HepG2 (cell line): Measurements from ENCODE around the gene ABCC3.

ENCODE experiments used
- FOXM1 ChIP-seq: sonication (generic); formaldehyde crosslinking; IDR thresholded peaks from 2 replicates; pipeline ENCODE4 v1.5.0; 2020; ENCODE audit warnings: missing genetic modification reagents
- HNF4A ChIP-seq: sonication (generic); formaldehyde crosslinking; IDR thresholded peaks from 2 replicates; pipeline ENCODE4 v1.4.0; 2020; ENCODE audit warnings: missing genetic modification reagents
- HNF4G ChIP-seq, 2 experiments: sonication (generic) in 1 of 2; formaldehyde crosslinking in 1 of 2; IDR thresholded peaks; 2 replicates each; pipeline versions ENCODE4 v1.4.0 to v1.6.1; 2011 to 2020; ENCODE audit warnings: borderline replicate concordance in 2 of 2, low read depth in 2 of 2, mild to moderate bottlenecking in 2 of 2, low read length in 1 of 2, missing genetic modification reagents in 1 of 2, moderate library complexity in 1 of 2
- MXI1 ChIP-seq: IDR thresholded peaks from 3 replicates; pipeline ENCODE4 v1.6.1; 2012; ENCODE audit warnings: low read depth, low read length, inconsistent platforms, borderline replicate concordance
- ZZZ3 ChIP-seq: sonication (generic); formaldehyde crosslinking; IDR thresholded peaks from 2 replicates; pipeline ENCODE4 v1.4.0; 2020; ENCODE audit warnings: missing genetic modification reagents, mild to moderate bottlenecking, borderline replicate concordance
- TF ChIP-seq, protein P1 (sequence below): sonication (generic); formaldehyde crosslinking; IDR thresholded peaks from 2 replicates; pipeline ENCODE4 v1.4.0; 2020; ENCODE audit warnings: missing genetic modification reagents, mild to moderate bottlenecking, borderline replicate concordance
- TF ChIP-seq, protein P2 (sequence below): sonication (generic); formaldehyde crosslinking; IDR thresholded peaks from 2 replicates; pipeline ENCODE4 v1.5.0; 2020; ENCODE audit warnings: mild to moderate bottlenecking, missing genetic modification reagents, moderate library complexity
- TF ChIP-seq, protein P3 (sequence below): sonication (generic); formaldehyde crosslinking; IDR thresholded peaks from 2 replicates; pipeline ENCODE4 v1.4.0; 2020; ENCODE audit warnings: missing genetic modification reagents, borderline replicate concordance

DNA sequence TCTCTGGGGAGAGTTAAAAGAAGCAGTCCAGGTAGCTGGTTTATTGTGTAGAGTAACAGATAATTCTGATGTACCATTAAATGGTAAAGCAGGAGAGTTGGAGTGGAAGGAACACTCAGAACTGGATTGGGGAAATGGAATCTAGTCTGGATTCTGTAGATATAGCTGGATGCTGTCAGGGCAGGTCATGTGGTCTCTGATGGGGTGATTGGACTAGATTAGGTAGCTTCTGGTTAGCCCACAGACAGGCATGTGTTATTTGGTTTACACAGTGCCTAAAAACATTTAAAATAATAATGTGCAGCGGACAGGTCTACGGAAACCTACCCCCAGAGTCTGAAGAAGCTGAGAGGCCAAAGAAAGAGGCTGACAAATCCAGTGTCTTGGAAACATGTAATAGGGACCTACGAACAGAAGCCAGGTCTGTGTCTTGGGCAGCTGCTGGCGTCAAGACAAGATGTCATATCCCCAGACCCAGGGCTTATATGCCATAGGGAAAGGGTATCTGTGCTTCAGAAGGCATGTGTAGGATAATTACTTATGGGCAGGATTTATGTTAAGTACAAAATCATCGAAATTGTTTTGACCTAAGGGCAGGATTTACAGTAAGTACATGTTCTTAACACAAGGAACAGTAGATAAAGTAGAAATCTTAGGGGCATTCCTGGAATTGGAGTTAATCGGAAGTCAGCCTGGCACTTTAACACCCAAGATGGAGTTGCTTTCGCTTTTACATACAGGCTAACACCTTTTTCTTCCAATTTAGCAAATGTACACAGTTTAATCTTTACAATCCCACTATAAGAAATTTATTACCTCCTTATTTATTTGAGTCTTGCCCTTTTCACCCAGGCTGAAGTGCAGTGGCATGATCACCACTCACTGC lies 97.1 kb downstream of the ABCC3 start:
- TF ChIP-seq ZZZ3 (CRISPR knock-in tag): no peak
- TF ChIP-seq HNF4A (CRISPR knock-in tag): no peak
- TF ChIP-seq HNF4G (IDR thresholded peaks at IDR 0.05; ENCODE audit: borderline replicate concordance, low read depth, low read length): no peak
- TF ChIP-seq HNF4G (CRISPR knock-in tag; IDR thresholded peaks at IDR 0.05; ENCODE audit: borderline replicate concordance, low read depth): no peak
- TF ChIP-seq, protein P1, sequence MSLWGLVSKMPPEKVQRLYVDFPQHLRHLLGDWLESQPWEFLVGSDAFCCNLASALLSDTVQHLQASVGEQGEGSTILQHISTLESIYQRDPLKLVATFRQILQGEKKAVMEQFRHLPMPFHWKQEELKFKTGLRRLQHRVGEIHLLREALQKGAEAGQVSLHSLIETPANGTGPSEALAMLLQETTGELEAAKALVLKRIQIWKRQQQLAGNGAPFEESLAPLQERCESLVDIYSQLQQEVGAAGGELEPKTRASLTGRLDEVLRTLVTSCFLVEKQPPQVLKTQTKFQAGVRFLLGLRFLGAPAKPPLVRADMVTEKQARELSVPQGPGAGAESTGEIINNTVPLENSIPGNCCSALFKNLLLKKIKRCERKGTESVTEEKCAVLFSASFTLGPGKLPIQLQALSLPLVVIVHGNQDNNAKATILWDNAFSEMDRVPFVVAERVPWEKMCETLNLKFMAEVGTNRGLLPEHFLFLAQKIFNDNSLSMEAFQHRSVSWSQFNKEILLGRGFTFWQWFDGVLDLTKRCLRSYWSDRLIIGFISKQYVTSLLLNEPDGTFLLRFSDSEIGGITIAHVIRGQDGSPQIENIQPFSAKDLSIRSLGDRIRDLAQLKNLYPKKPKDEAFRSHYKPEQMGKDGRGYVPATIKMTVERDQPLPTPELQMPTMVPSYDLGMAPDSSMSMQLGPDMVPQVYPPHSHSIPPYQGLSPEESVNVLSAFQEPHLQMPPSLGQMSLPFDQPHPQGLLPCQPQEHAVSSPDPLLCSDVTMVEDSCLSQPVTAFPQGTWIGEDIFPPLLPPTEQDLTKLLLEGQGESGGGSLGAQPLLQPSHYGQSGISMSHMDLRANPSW (CRISPR knock-in tag): no peak
- TF ChIP-seq FOXM1: no peak
- TF ChIP-seq MXI1: no peak
- TF ChIP-seq, protein P2, sequence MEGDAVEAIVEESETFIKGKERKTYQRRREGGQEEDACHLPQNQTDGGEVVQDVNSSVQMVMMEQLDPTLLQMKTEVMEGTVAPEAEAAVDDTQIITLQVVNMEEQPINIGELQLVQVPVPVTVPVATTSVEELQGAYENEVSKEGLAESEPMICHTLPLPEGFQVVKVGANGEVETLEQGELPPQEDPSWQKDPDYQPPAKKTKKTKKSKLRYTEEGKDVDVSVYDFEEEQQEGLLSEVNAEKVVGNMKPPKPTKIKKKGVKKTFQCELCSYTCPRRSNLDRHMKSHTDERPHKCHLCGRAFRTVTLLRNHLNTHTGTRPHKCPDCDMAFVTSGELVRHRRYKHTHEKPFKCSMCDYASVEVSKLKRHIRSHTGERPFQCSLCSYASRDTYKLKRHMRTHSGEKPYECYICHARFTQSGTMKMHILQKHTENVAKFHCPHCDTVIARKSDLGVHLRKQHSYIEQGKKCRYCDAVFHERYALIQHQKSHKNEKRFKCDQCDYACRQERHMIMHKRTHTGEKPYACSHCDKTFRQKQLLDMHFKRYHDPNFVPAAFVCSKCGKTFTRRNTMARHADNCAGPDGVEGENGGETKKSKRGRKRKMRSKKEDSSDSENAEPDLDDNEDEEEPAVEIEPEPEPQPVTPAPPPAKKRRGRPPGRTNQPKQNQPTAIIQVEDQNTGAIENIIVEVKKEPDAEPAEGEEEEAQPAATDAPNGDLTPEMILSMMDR (CRISPR knock-in tag): no peak
- TF ChIP-seq, protein P3, sequence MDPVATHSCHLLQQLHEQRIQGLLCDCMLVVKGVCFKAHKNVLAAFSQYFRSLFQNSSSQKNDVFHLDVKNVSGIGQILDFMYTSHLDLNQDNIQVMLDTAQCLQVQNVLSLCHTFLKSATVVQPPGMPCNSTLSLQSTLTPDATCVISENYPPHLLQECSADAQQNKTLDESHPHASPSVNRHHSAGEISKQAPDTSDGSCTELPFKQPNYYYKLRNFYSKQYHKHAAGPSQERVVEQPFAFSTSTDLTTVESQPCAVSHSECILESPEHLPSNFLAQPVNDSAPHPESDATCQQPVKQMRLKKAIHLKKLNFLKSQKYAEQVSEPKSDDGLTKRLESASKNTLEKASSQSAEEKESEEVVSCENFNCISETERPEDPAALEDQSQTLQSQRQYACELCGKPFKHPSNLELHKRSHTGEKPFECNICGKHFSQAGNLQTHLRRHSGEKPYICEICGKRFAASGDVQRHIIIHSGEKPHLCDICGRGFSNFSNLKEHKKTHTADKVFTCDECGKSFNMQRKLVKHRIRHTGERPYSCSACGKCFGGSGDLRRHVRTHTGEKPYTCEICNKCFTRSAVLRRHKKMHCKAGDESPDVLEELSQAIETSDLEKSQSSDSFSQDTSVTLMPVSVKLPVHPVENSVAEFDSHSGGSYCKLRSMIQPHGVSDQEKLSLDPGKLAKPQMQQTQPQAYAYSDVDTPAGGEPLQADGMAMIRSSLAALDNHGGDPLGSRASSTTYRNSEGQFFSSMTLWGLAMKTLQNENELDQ (CRISPR knock-in tag): no peak
